GM12891 (cell line): ENCODE measurements around the gene RBFOX2.

ENCODE experiments used
- PAX5 ChIP-seq: IDR thresholded peaks from 2 replicates; pipeline ENCODE4 v1.6.1; 2011; ENCODE audit warnings: low read length, moderate library complexity, mild to moderate bottlenecking; ENCODE audit not compliant: insufficient read depth, severe bottlenecking
- POLR2A ChIP-seq: IDR thresholded peaks from 2 replicates; pipeline ENCODE4 v1.6.1; 2011; ENCODE audit warnings: low read depth, low read length, control low read depth
- POLR2AphosphoS5 ChIP-seq: IDR thresholded peaks from 2 replicates; pipeline ENCODE4 v1.6.1; 2011; ENCODE audit warnings: low read depth, low read length, control low read depth
- POU2F2 ChIP-seq: IDR thresholded peaks from 2 replicates; pipeline ENCODE4 v1.6.1; 2011; ENCODE audit warnings: low read depth, mild to moderate bottlenecking, control low read depth, low read length, moderate library complexity
- SPI1 ChIP-seq: IDR thresholded peaks from 2 replicates; pipeline ENCODE4 v1.6.1; 2011; ENCODE audit warnings: low read depth, low read length, control low read depth
- TAF1 ChIP-seq: IDR thresholded peaks from 2 replicates; pipeline ENCODE4 v1.6.1; 2011; ENCODE audit warnings: low read depth, low read length, control low read depth

GRCh38 chr22:35872451-35872850 lies 156.2 kb downstream of the RBFOX2 start:
- TF ChIP-seq POLR2A (no peak), TAF1 (no peak), POU2F2 (no peak), POLR2AphosphoS5 (no peak), SPI1 (no peak), PAX5 (no peak)
